CD4-positive, alpha-beta T cell treated with Interleukin-17A for 4 hours (primary cell): ENCODE data around the gene RIGI.
"Not testable (repeated sequence)": the region's sequence is repeated elsewhere in the genome, so short reads cannot be mapped to it uniquely, and the experiment has no call there.

Source experiments
- DNase-seq: peaks from one replicate; pipeline ENCODE4 v3.0.0-alpha.2; 2020; ENCODE audit warnings: mixed read lengths

RIGI gene

GRCh38 chr9:32526041-32526706, at the start of gene RIGI:
Gene RIGI, minus strand, starts transcription at chr9:32526196. Its CDS starts 30 bp downstream, at chr9:32526166.
- DNase-seq, result peak; percentile 81

DNA sequence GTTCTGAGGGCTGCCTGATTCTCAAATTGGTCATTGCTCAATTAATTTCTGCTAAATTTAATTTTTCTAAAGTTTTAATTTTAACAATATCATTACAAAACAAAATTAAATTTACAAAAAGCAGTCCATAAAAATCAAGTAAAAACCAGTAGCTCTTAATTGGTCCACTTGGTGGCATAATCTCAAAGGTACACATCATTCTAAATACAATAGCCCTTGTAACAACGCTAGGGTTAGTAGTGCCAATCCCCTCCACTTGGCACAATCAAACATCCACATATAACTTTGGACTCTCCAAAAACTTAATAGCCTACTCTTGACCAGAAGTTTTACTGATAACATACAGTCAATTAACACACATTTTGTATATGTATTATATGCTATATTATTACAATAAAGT, 48.9 kb upstream of the RIGI start:
- no peak for DNase-seq

DNA sequence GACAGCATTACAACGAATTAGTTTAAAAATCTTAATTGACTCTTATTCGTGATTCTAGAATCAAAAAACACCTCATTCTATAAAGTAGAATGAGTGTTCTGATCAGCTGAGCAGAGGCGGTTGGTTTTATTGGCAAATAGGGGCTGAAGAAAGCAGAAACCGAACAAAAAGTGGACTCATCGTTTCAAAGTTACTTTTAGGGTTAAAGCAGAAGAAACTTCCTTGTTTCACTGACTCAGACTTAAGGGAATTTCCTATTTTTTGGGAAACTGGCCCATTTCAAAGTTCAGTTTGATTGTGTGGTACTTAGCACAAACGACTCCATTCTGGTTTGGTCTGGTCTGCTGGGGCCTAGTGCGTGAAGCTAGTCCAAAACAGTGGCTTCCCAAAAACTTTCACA, 47.8 kb upstream of the RIGI start:
- no peak for DNase-seq

- peak; percentile 97 for DNase-seq
Measured at GRCh38 chr9:32572900-32573523, 47.0 kb upstream of the RIGI start, which contains the start of gene NDUFB6. Gene NDUFB6, minus strand, starts transcription at chr9:32573159. Its CDS starts 99 bp downstream, at chr9:32573060.

- peak; percentile 80 for DNase-seq
Measured at GRCh38 chr9:32571969-32572899, 46.2 kb upstream of the RIGI start.

- no peak for DNase-seq
Measured at GRCh38 chr9:32570262-32570661, 44.3 kb upstream of the RIGI start.

DNA sequence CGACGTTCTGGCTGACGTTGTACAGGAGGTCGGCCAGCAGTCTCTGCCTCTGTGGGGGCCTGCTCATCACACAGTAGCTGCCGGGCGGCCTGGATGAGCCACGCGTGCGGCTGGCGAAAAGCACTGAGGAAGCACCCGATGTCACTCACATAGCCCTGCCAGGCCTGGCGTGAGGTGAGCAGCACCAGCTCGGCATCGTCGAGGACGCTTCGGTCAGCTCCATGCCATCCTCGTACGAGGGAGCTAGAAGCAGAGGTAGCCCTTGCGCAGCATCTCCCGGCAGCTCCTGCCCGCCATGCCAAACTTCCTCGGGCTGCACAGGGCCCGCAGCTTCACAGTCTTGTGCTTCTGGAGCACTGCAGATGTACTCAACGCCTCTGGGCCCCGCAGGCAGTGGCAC, 40.8 kb upstream of the RIGI start:
- DNase-seq, result no peak

DNA sequence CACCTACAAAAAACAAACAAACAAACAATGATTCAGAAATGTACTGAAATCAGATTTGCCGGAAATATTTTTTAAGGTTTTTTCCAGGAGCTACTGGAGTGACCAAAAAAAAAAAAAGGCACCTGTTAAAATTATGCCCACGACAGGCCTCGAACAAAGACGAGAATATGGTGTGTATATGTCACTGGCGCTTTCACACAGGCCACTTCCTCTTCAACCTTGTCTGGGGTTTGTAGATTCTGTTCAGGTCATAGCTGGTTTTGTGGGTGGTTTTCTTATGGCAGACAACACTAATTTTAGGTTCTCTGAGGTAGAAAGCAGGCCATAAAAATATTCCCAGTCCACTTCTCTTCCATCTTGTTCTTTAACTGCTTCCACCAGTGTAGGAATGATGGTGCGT, 40.0 kb upstream of the RIGI start:
- DNase-seq, result no peak

- no peak for DNase-seq
Measured at GRCh38 chr9:32558408-32558934, 32.5 kb upstream of the RIGI start.

DNA sequence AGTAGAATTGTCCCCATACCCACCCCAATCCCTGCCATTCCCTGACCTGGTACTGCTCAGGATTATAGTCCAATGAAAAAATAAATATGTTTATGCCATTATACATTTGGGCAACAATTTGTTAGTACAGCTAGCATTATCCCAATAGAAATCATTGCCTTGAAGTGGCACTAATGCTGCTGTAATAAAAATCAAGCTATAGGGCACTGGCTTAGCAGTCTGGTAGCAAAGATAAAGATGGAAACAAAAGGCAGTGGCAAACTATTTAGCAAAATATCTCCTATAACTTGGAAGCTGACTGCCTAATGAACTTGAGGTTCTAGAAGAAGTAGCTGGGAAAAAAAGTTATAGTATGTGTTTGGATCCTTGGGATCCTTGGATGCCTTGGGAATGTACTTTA, 28.6 kb upstream of the RIGI start:
- DNase-seq, result no peak

- no peak for DNase-seq
Measured at GRCh38 chr9:32554107-32554506, 28.1 kb upstream of the RIGI start.

GRCh38 chr9:32552172-32552872, 26.3 kb upstream of the RIGI start, which contains the start of the genes SMIM27 and TOPORS:
Gene SMIM27, plus strand, starts transcription at chr9:32552327. Its CDS starts 108 bp downstream, at chr9:32552435.
Gene TOPORS, minus strand, starts transcription at chr9:32552586. Its CDS starts 150 bp downstream, at chr9:32552436.
- DNase-seq, result peak; percentile 92

- DNase-seq, result peak; percentile 48
Measured at GRCh38 chr9:32551276-32552051, 25.5 kb upstream of the RIGI start.

GRCh38 chr9:32550562-32551275, 24.7 kb upstream of the RIGI start:
- DNase-seq, result peak; percentile 96

DNA sequence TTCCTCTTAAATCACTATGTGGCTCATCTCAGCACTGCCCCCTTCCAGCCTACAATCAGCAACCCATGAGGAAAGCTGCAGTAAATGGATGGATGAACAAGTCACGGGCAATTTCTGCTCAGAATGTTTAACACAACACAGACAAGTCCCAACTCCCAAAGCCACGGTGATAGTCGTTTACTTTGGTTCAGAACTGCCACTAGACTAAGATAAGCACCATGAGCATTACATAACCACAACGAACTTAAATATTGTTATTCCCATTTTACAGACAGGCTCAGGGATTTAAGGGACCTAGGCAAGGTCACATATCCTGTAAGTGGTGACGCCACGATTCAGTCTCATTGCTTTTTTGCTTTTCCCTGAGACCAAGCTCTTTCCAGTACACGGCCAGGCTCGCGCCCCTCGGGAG, 24.2 kb upstream of the RIGI start:
- DNase-seq, result no peak

GRCh38 chr9:32548213-32548612, 22.2 kb upstream of the RIGI start:
- DNase-seq, result not testable (repeated sequence)

DNA sequence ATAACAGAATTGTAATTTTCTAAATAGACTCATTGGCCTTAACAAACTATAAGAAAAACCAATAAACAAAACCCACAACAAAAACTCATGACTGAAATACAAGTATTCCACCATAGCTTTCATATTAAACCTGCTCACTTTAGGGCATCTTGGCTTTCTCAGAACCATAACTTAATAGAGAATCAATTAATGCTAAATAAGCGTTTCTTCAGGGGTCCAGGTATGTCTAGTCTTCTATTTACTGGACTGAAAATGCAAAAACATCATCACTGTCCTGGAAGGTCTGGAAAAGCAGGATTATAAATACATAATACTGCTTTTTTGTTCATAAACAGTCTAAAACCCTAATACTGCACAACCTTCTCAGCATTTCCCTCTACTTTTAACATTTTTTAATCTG, 19.9 kb upstream of the RIGI start:
- DNase-seq, result no peak

DNA sequence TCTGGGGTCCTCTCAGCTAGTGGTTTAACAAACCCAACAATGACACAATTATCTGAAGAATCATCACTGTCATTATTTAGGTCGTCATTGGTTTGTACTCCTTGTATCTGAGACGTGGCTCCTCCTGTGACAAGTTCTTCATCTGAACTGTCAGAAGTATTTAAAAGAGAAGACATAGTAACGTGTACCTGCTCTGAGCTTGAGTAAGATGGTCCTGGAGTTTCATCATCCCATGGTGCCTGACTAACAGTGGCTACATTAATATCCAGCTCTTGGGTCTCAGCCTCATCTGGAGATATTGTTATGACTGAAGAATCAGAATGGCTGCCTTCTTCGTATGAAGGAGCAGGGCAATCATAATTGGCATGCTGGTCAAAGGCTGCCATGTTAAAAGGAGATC, 17.1 kb upstream of the RIGI start:
- DNase-seq, result no peak

DNA sequence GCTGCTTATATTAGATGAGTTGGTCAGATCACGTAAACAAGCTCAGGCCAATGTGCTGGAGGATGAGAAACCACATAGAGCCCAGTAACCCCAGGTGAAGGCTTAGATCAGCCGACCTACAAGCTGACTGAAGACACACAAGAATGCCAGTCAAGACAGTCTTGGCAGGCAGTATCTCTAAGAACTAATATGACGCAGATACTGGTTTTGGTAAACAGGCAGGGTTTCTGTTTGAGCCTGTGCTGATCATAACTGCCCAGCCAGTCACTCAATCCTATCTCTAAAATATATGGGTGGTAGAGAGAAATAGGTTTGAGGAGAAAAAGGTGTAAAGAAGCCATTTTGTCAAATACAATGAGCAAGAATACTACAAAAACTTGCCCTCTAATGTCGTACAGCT, 7.8 kb upstream of the RIGI start:
- no peak for DNase-seq

- DNase-seq, result no peak
Measured at GRCh38 chr9:32533336-32533735, 7.3 kb upstream of the RIGI start.

GRCh38 chr9:32526707-32527048, 682 bp upstream of the RIGI start:
- no peak for DNase-seq
